HepG2 (cell line): Measurements from ENCODE around the gene LRRC45. TPM values are rescaled to one million over a fixed set of nuclear protein-coding genes. Genes with fewer than 3 reads are reported as not detected.

ENCODE experiments used
- GABPB1 ChIP-seq: IDR thresholded peaks from 2 replicates; pipeline ENCODE4 v1.6.1; 2016; ENCODE audit warnings: mild to moderate bottlenecking, missing genetic modification reagents, moderate library complexity, missing compliant biosample characterization
- MATR3 ChIP-seq: sonication (generic); formaldehyde crosslinking; IDR thresholded peaks from 2 replicates; pipeline ENCODE4 v1.4.0; 2020; ENCODE audit warnings: missing genetic modification reagents
- MED8 ChIP-seq: sonication (generic); formaldehyde crosslinking; IDR thresholded peaks from 2 replicates; pipeline ENCODE4 v1.8.1; 2023; ENCODE audit warnings: mild to moderate bottlenecking, missing genetic modification reagents; ENCODE audit not compliant: insufficient replicate concordance
- MTA3 ChIP-seq: sonication (generic); formaldehyde crosslinking; IDR thresholded peaks from 2 replicates; pipeline ENCODE4 v1.4.0; 2020; ENCODE audit warnings: missing genetic modification reagents
- RXRB ChIP-seq: IDR thresholded peaks from 2 replicates; pipeline ENCODE4 v1.6.1; 2016; ENCODE audit warnings: borderline replicate concordance, missing genetic modification reagents, missing compliant biosample characterization
- SIX1 ChIP-seq: sonication (generic); formaldehyde crosslinking; IDR thresholded peaks from 2 replicates; pipeline ENCODE4 v1.4.0; 2020; ENCODE audit warnings: missing genetic modification reagents, borderline replicate concordance
- ZFP90 ChIP-seq: sonication (generic); formaldehyde crosslinking; IDR thresholded peaks from 2 replicates; pipeline ENCODE4 v1.8.0; 2022; ENCODE audit warnings: missing genetic modification reagents, mild to moderate bottlenecking, inconsistent platforms, borderline replicate concordance
- ZNF335 ChIP-seq: sonication (generic); formaldehyde crosslinking; IDR thresholded peaks from 2 replicates; pipeline ENCODE4 v1.4.0; 2020; ENCODE audit warnings: missing genetic modification reagents
- ZNF350 ChIP-seq: sonication (generic); formaldehyde crosslinking; IDR thresholded peaks from 2 replicates; pipeline ENCODE4 v1.4.0; 2020; ENCODE audit warnings: mild to moderate bottlenecking, low read depth, missing genetic modification reagents, borderline replicate concordance
- ZNF570 ChIP-seq: sonication (generic); formaldehyde crosslinking; IDR thresholded peaks from 2 replicates; pipeline ENCODE4 v1.4.0; 2020; ENCODE audit warnings: mild to moderate bottlenecking, missing genetic modification reagents, borderline replicate concordance
- ZNF670 ChIP-seq: sonication (generic); formaldehyde crosslinking; IDR thresholded peaks from 2 replicates; pipeline ENCODE4 v1.8.0; 2022; ENCODE audit warnings: mild to moderate bottlenecking, missing genetic modification reagents, borderline replicate concordance
- polyA plus RNA-seq, 8 experiments: library from polyadenylated mRNA; depleted of rRNA in 3 of 8; stranded (reverse) in 7 of 8; unstranded in 1 of 8; fragments of >200 nt; fragmentation: Illumina TruSeq in 4 of 8; extraction: Trizol in 4 of 8; gene quantifications; 2 replicates each; pipeline versions ENCODE4 v1.2.1 to v1.2.3, GENCODE V29; 2011 to 2016; ENCODE audit warnings: low read depth in 4 of 8, missing spikeins in 1 of 8, mixed read lengths in 1 of 8; ENCODE audit not compliant: insufficient read depth in 1 of 8
- total RNA-seq, 5 experiments: library from RNA; depleted of rRNA; stranded (reverse); fragments of >200 nt; fragmentation: Illumina TruSeq; extraction: Trizol; gene quantifications; 2 replicates each; pipeline ENCODE4 v1.2.3, GENCODE V29; 2016; ENCODE audit warnings: low read depth in 1 of 5
- TF ChIP-seq, protein P1 (sequence below): sonication (generic); formaldehyde crosslinking; IDR thresholded peaks from 2 replicates; pipeline ENCODE4 v1.8.0; 2022; ENCODE audit warnings: mild to moderate bottlenecking, missing genetic modification reagents, moderate library complexity
- TF ChIP-seq, protein P2 (sequence below): sonication (generic); formaldehyde crosslinking; conservative IDR thresholded peaks from 2 replicates; pipeline ENCODE4 v1.4.0; 2020; ENCODE audit warnings: mild to moderate bottlenecking, missing genetic modification reagents, moderate library complexity
- TF ChIP-seq, protein P3 (sequence below): sonication (generic); formaldehyde crosslinking; IDR thresholded peaks from 2 replicates; pipeline ENCODE4 v1.4.0; 2020; ENCODE audit warnings: missing genetic modification reagents
- TF ChIP-seq, protein P4 (sequence below): sonication (generic); formaldehyde crosslinking; IDR thresholded peaks from 2 replicates; pipeline ENCODE4 v1.4.0; 2020; ENCODE audit warnings: mild to moderate bottlenecking, missing genetic modification reagents
- TF ChIP-seq, protein P5 (sequence below): sonication (generic); formaldehyde crosslinking; IDR thresholded peaks from 2 replicates; pipeline ENCODE4 v1.8.0; 2022; ENCODE audit warnings: mild to moderate bottlenecking, missing genetic modification reagents

LRRC45 gene
- total and polyA plus RNA-seq, 2 of the 13 experiments (the other 11 are each of a cell fraction or from before 2014, with no cell fraction given) = 11.6 to 48.1 TPM

DNA sequence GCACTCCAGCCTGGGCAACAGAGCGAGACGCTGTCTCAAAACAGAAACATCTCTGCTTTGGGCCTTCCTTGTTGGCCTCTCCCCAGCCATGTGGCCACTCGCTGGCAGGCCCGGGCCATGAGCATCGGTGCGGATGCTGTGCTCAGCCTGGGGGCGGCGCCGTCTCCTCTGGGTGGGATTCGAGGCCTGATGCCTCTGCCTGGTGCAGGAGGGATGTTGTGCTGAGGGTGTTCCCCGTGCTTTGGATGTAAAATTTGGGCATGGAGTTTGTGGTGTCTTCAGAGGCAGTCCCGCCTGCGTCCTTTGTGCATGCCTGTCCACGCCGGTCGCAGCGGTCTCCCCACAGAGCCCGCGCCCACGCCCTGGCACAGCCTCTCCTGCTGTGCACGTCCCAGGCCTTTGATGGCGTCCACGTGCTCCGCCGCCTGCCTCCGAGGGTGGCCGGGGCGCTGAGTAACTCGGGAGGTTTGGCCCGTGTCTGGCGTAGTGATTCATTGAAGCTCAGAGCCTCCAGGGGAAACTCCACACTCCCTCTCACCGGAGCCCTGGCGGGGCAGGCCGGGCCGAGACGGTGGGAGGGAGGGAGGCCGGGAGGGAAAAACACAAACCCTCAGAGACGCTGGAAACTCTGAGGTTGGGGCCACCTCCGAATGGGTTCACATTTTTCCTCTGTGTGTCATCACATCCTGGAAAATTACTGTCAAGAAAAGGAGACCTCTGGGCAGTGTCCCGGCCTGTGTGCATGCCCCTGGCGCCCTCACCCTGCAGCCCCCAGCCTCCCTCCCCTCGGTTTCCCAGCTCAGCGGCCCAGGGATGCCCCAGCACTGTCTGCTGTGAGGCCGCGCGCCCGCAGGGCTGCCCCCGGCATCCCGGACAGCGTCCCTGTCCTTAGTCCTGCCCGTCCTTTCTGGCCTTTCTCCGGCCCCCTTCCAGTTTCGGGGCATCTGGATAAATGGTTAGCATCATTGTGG lies 19.4 kb upstream of the LRRC45 start (continued):
- TF ChIP-seq, protein P1, sequence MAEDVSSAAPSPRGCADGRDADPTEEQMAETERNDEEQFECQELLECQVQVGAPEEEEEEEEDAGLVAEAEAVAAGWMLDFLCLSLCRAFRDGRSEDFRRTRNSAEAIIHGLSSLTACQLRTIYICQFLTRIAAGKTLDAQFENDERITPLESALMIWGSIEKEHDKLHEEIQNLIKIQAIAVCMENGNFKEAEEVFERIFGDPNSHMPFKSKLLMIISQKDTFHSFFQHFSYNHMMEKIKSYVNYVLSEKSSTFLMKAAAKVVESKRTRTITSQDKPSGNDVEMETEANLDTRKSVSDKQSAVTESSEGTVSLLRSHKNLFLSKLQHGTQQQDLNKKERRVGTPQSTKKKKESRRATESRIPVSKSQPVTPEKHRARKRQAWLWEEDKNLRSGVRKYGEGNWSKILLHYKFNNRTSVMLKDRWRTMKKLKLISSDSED = no peak; the same call in 1 of the 2 replicates
- peak; percentile 60; the same call in 1 of the 2 replicates for TF ChIP-seq ZFP90 (CRISPR knock-in tag)
- TF ChIP-seq ZNF570 (CRISPR knock-in tag) = no peak
- peak; percentile 93; the same call in 1 of the 2 replicates for TF ChIP-seq ZNF350
- peak; percentile 78 for TF ChIP-seq RXRB
- no peak for TF ChIP-seq MATR3
- peak; percentile 72 for TF ChIP-seq MED8
- TF ChIP-seq GABPB1 (CRISPR knock-in tag) = peak; percentile 84
- TF ChIP-seq, protein P2, sequence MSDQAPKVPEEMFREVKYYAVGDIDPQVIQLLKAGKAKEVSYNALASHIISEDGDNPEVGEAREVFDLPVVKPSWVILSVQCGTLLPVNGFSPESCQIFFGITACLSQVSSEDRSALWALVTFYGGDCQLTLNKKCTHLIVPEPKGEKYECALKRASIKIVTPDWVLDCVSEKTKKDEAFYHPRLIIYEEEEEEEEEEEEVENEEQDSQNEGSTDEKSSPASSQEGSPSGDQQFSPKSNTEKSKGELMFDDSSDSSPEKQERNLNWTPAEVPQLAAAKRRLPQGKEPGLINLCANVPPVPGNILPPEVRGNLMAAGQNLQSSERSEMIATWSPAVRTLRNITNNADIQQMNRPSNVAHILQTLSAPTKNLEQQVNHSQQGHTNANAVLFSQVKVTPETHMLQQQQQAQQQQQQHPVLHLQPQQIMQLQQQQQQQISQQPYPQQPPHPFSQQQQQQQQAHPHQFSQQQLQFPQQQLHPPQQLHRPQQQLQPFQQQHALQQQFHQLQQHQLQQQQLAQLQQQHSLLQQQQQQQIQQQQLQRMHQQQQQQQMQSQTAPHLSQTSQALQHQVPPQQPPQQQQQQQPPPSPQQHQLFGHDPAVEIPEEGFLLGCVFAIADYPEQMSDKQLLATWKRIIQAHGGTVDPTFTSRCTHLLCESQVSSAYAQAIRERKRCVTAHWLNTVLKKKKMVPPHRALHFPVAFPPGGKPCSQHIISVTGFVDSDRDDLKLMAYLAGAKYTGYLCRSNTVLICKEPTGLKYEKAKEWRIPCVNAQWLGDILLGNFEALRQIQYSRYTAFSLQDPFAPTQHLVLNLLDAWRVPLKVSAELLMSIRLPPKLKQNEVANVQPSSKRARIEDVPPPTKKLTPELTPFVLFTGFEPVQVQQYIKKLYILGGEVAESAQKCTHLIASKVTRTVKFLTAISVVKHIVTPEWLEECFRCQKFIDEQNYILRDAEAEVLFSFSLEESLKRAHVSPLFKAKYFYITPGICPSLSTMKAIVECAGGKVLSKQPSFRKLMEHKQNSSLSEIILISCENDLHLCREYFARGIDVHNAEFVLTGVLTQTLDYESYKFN (CRISPR knock-in tag) = peak; percentile 81
- TF ChIP-seq ZNF670 (CRISPR knock-in tag) = no peak
- TF ChIP-seq, protein P3, sequence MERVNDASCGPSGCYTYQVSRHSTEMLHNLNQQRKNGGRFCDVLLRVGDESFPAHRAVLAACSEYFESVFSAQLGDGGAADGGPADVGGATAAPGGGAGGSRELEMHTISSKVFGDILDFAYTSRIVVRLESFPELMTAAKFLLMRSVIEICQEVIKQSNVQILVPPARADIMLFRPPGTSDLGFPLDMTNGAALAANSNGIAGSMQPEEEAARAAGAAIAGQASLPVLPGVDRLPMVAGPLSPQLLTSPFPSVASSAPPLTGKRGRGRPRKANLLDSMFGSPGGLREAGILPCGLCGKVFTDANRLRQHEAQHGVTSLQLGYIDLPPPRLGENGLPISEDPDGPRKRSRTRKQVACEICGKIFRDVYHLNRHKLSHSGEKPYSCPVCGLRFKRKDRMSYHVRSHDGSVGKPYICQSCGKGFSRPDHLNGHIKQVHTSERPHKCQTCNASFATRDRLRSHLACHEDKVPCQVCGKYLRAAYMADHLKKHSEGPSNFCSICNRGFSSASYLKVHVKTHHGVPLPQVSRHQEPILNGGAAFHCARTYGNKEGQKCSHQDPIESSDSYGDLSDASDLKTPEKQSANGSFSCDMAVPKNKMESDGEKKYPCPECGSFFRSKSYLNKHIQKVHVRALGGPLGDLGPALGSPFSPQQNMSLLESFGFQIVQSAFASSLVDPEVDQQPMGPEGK = peak; percentile 92
- TF ChIP-seq MTA3 = no peak
- peak; percentile 84; the same call in 1 of the 2 replicates for TF ChIP-seq ZNF335
- TF ChIP-seq, protein P4, sequence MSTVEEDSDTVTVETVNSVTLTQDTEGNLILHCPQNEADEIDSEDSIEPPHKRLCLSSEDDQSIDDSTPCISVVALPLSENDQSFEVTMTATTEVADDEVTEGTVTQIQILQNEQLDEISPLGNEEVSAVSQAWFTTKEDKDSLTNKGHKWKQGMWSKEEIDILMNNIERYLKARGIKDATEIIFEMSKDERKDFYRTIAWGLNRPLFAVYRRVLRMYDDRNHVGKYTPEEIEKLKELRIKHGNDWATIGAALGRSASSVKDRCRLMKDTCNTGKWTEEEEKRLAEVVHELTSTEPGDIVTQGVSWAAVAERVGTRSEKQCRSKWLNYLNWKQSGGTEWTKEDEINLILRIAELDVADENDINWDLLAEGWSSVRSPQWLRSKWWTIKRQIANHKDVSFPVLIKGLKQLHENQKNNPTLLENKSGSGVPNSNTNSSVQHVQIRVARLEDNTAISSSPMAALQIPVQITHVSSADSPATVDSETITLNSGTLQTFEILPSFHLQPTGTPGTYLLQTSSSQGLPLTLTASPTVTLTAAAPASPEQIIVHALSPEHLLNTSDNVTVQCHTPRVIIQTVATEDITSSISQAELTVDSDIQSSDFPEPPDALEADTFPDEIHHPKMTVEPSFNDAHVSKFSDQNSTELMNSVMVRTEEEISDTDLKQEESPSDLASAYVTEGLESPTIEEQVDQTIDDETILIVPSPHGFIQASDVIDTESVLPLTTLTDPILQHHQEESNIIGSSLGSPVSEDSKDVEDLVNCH (CRISPR knock-in tag) = no peak
- peak; percentile 49; the same call in 1 of the 2 replicates for TF ChIP-seq SIX1 (CRISPR knock-in tag)
- TF ChIP-seq, protein P5, sequence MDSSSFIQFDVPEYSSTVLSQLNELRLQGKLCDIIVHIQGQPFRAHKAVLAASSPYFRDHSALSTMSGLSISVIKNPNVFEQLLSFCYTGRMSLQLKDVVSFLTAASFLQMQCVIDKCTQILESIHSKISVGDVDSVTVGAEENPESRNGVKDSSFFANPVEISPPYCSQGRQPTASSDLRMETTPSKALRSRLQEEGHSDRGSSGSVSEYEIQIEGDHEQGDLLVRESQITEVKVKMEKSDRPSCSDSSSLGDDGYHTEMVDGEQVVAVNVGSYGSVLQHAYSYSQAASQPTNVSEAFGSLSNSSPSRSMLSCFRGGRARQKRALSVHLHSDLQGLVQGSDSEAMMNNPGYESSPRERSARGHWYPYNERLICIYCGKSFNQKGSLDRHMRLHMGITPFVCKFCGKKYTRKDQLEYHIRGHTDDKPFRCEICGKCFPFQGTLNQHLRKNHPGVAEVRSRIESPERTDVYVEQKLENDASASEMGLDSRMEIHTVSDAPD (CRISPR knock-in tag) = peak; percentile 49; the same call in 1 of the 2 replicates
